Upper lobe of left lung (tissue), 6 donors: ENCODE data around the gene ERMN. TPM values are rescaled to one million over a fixed set of nuclear protein-coding genes. Genes with fewer than 3 reads are reported as not detected.

ENCODE experiments used
- ATAC-seq, 2 donors: fragments of 200-7000 bp; cut with Tn5 transposase; one replicate each; pipeline ENCODE4 v1.9.1; 2022; ENCODE audit warnings: mild to moderate bottlenecking in 2 of 2, moderate library complexity in 2 of 2; ENCODE audit not compliant: low FRiP score in 2 of 2
- DNase-seq, 2 donors: peaks; one replicate each; pipeline ENCODE4 v3.0.0-alpha.2; 2019 to 2020
- H3K27ac ChIP-seq, 4 donors: fragments of 200-600 bp; sonication (generic); one replicate each; pipeline ENCODE4 v1.5.1; 2016 to 2019
- H3K27me3 ChIP-seq, 4 donors: fragments of 200-600 bp; sonication (generic); one replicate each; pipeline ENCODE4 v1.5.1; 2017 to 2019
- H3K36me3 ChIP-seq, 4 donors: fragments of 200-600 bp; sonication (generic); one replicate each; pipeline ENCODE4 v1.5.1; 2016 to 2019
- H3K4me1 ChIP-seq, 4 donors: fragments of 200-600 bp; sonication (generic); one replicate each; pipeline ENCODE4 v1.5.1; 2018 to 2019
- H3K4me3 ChIP-seq, 4 donors: fragments of 200-600 bp; sonication (generic); one replicate each; pipeline ENCODE4 v1.5.1; 2017 to 2019; ENCODE audit warnings: mild to moderate bottlenecking in 2 of 4, moderate library complexity in 1 of 4
- H3K9me3 ChIP-seq, 4 donors: fragments of 200-600 bp; sonication (generic); one replicate each; pipeline ENCODE4 v1.5.1; 2018 to 2019
- EP300 ChIP-seq, 4 donors: sonication (generic); formaldehyde crosslinking; IDR thresholded peaks; one replicate each; pipeline ENCODE4 v1.5.1; 2017; ENCODE audit warnings: antibody characterized with exemption in 4 of 4, control low read depth in 2 of 4
- POLR2A ChIP-seq, 4 donors: fragments of 450-650 bp; IDR thresholded peaks; one replicate each; pipeline ENCODE4 v1.5.1; 2016 to 2017; ENCODE audit warnings: antibody characterized with exemption in 4 of 4, mild to moderate bottlenecking in 2 of 4
- POLR2AphosphoS5 ChIP-seq, 2 donors: sonication (generic); formaldehyde crosslinking; IDR thresholded peaks; one replicate each; pipeline ENCODE4 v1.5.1; 2017; ENCODE audit warnings: antibody characterized with exemption in 2 of 2
- WGBS, 2 donors: methylation state at CpG; one replicate each; pipeline ENCODE4 v1.1.5; 2017 to 2018; 5-methylcytosine and 5-hydroxymethylcytosine counted together
- total RNA-seq, 6 donors: library from RNA; depleted of rRNA in 4 of 6; stranded (reverse); fragments of >200 nt in 4 of 6; gene quantifications; one replicate each; pipeline versions ENCODE4 v1.1.0 to v1.2.1, GENCODE V29; 2016 to 2021
- TF ChIP-seq, protein P1 (sequence below), 6 experiments: fragments of 450-650 bp in 4 of 6; fragments of 200-600 bp in 2 of 6; sonication (generic) in 2 of 6; IDR thresholded peaks; one replicate each; pipeline ENCODE4 v1.5.1; 2016 to 2019; ENCODE audit warnings: antibody characterized with exemption in 6 of 6
- donor health status: DM: no; HTN: no; CAD: no; lungs with moderate emphysema.
- donor health status: DM: no; HTN: yes; CAD: no; lungs with severe emphysema.

ERMN gene
- total RNA-seq, 6 donors from 2014 or later: 0.07 to 5.2 (median 0.78) TPM

- DNase-seq: no peak
- 94 to 96% methylated on average over 1 of the region's 1 CpG for WGBS, 2 donors
- no peaks in the 10 kb centered on the region for H3K36me3 ChIP-seq
- ATAC-seq: no peak
- TF ChIP-seq POLR2A (IDR thresholded peaks at IDR 0.05): no peak
- no peak for TF ChIP-seq POLR2AphosphoS5 (IDR thresholded peaks at IDR 0.05)
- TF ChIP-seq, protein P1, sequence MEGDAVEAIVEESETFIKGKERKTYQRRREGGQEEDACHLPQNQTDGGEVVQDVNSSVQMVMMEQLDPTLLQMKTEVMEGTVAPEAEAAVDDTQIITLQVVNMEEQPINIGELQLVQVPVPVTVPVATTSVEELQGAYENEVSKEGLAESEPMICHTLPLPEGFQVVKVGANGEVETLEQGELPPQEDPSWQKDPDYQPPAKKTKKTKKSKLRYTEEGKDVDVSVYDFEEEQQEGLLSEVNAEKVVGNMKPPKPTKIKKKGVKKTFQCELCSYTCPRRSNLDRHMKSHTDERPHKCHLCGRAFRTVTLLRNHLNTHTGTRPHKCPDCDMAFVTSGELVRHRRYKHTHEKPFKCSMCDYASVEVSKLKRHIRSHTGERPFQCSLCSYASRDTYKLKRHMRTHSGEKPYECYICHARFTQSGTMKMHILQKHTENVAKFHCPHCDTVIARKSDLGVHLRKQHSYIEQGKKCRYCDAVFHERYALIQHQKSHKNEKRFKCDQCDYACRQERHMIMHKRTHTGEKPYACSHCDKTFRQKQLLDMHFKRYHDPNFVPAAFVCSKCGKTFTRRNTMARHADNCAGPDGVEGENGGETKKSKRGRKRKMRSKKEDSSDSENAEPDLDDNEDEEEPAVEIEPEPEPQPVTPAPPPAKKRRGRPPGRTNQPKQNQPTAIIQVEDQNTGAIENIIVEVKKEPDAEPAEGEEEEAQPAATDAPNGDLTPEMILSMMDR (IDR thresholded peaks at IDR 0.05): no peak
- TF ChIP-seq EP300 (IDR thresholded peaks at IDR 0.05): no peak
- H3K27me3 ChIP-seq: no peaks in the 10 kb centered on the region
- no peak overlapping the region for H3K27ac ChIP-seq
- H3K4me1 ChIP-seq: no peaks in the 10 kb centered on the region
- H3K4me3 ChIP-seq: no peak overlapping the region
- no peaks in the 10 kb centered on the region for H3K9me3 ChIP-seq
These were observed 53.9 kb downstream of the ERMN start for GRCh38 chr2:157271590-157272203.

DNA sequence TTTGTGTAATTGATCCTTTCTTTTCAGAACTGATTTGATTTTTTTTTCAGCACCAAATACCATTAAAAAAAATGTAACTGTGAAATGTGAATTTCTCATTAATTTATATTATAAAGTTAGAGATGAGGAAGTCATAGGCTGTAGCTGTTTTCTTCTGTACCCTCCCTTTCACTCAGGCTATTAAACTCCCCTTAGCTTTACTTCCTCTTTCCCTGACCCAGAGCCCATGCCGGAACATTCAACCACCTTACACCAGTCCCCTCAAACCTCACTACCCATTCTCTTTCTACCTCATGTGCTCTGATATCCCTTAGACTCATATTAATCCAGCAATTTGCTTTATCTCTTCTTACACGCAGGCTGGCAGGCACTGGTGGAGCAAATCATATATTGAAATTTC lies 55.7 kb downstream of the ERMN start:
- no peak overlapping the region for H3K27ac ChIP-seq
- H3K9me3 ChIP-seq: no peaks in the 10 kb centered on the region
- H3K36me3 ChIP-seq: no peaks in the 10 kb centered on the region
- H3K4me1 ChIP-seq: no peaks in the 10 kb centered on the region
- DNase-seq: no peak
- WGBS, 2 donors: 50 to 64% methylated on average over 2 of the region's 2 CpGs
- no peak overlapping the region for H3K4me3 ChIP-seq
- no peaks in the 10 kb centered on the region for H3K27me3 ChIP-seq
- TF ChIP-seq, protein P1 (IDR thresholded peaks at IDR 0.05): no peak
- TF ChIP-seq POLR2AphosphoS5 (IDR thresholded peaks at IDR 0.05): no peak
- no peak for TF ChIP-seq EP300 (IDR thresholded peaks at IDR 0.05)
- no peak for TF ChIP-seq POLR2A (IDR thresholded peaks at IDR 0.05)
- no peak for ATAC-seq

DNA sequence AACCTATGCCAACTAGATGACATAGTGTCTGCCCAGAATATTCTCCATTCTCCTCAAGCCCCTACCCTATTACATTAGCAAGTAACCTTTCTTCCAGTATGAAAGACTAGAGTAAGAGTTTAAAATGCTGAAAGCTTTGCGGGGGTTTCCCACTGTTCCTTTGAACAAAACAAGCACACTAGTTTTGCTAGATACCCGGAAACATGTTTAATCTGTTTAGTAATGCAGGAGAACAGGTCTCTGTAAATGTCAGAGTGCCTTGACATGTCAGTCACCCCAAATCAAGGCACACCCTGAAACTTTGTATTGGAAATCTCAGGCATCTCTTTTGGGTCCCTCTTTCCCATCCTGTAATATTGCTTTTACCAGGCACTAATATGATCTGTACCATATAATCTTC lies 56.6 kb downstream of the ERMN start:
- Histone ChIP-seq H3K9me3 (no peaks in the 10 kb centered on the region), H3K27ac (no peak overlapping the region), H3K27me3 (no peaks in the 10 kb centered on the region), H3K4me1 (no peaks in the 10 kb centered on the region), H3K4me3 (no peak overlapping the region), H3K36me3 (no peaks in the 10 kb centered on the region)
- no peak for DNase-seq
- TF ChIP-seq, protein P1 (IDR thresholded peaks at IDR 0.05): no peak
- no peak for TF ChIP-seq EP300 (IDR thresholded peaks at IDR 0.05)
- ATAC-seq: no peak
- 89 to 93% methylated on average over 2 of the region's 2 CpGs for WGBS, 2 donors

Other genes starting within 250 kb of the ERMN start
- gene GALNT5, start 68.1 kb downstream of the ERMN start, total RNA-seq: 10 to 100 TPM; 23.0 to 42.9 (median 24.4) TPM
- 10 to 100 TPM; 23.1 to 47.1 (median 28.5) TPM for gene CYTIP, start 118.3 kb upstream of the ERMN start, total RNA-seq